Epithelial cell of prostate (primary cell): ENCODE data around the gene ZNF512B.
"Not testable (repeated sequence)": the region's sequence is repeated elsewhere in the genome, so short reads cannot be mapped to it uniquely, and the experiment has no call there.

Experiments
- DNase-seq: peaks from one replicate; pipeline ENCODE4 v3.0.0-alpha.2; 2011; ENCODE audit warnings: low read depth, low spot score
- H3K27ac ChIP-seq: fragments of 450-650 bp; 2 replicates; pipeline ENCODE4 v1.5.1; 2017; ENCODE audit warnings: mild to moderate bottlenecking

ZNF512B gene

GRCh38 chr20:63940472-63941266, 29.1 kb downstream of the ZNF512B start:
- H3K27ac ChIP-seq, result peak overlapping the region; percentile 96
- DNase-seq, result no peak

DNA sequence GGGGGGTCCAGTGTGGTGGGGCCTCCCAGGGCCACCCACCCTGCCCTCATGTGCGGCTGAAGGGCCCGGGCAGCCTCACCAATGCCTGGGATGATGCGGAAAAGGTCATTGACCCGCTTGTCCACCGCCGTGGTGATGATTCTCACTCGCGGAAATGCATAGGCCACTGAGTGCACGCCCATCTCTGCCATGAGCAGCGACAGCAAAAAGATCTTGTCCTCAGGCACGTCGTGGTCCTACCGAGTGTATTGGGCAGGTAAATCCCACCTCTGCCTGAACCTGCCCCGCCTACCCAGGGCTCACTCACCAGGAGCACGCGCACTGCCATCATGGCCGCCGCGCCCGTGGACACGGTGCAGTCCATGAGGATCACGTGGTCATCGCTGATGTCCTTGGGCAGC, 29.7 kb downstream of the ZNF512B start:
- H3K27ac ChIP-seq, result no peak overlapping the region
- DNase-seq, result no peak

DNA sequence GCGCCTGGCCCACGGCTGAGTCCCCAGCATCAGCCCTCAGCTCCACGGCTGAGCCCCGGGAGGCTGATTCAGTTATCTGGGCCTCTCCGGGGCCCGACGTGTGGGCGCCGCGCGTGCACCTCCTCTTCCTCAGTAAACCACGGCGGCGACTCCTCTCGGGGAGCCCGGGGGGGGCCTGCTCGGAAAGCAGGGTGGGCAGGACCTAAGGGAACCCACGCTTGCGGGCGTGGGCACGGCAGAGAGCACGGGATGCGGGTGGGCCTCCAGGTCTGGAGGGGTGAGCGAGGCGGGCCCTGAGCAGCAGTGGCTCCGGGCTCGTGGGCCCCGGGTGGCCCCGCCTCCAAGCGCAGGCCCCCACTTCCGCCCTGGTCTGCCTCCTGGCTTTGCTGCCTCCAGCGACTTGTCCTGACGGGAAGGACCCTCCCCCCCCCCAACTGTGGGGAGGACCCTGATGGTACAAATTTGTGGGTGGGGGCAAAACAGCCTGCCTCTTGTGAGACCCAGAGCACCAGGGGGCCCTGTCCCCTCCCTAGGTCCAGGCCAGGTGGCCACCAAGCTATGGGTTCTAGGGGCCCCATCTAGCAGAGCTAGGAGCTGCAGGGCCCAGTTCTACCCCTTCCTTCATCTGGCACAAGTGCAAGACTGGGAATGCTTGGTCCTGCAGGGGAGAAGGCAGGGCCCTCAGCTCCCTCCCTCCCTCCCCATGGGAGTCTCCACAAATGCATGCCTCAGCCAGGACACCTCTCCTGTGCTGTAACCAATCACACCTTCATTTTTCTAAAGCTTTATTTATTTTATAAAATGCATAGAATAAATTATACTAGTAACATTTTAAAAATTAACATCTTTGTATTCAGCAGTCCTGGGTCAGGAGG, 30.4 kb downstream of the ZNF512B start:
- DNase-seq, result no peak

DNA sequence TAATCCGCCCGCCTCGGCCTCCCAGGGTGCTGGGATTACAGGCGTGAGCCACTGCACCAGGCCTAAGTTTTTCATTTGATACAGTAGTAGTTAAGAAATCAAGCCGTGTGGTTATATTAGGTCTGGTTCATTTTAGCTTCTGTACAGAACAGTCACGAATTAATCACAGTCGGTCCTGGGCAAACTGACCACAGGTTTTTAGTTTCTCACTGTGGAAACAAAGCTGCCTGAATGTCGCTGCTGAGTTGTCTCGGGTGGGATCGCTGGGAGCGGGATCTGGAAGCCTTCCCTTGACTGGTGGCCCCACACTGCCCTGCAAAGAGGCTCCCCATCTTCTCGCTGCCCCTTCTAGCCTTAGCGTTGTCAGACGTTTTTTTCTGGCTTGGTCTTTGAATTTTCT, 32.1 kb downstream of the ZNF512B start:
- DNase-seq, result no peak

More for the DNA sequence above, 30.4 kb downstream of the ZNF512B start:
- no peak overlapping the region for H3K27ac ChIP-seq

GRCh38 chr20:63935447-63935846, 34.3 kb downstream of the ZNF512B start:
- H3K27ac ChIP-seq, result no peak overlapping the region
- no peak for DNase-seq

More for the DNA sequence above, 32.1 kb downstream of the ZNF512B start:
- no peak overlapping the region for H3K27ac ChIP-seq

- no peak for DNase-seq
- H3K27ac ChIP-seq, result no peak overlapping the region
Measured at GRCh38 chr20:63934271-63935068, 35.3 kb downstream of the ZNF512B start.

GRCh38 chr20:63933646-63934045, 36.1 kb downstream of the ZNF512B start:
- H3K27ac ChIP-seq, result no peak overlapping the region
- no peak for DNase-seq

DNA sequence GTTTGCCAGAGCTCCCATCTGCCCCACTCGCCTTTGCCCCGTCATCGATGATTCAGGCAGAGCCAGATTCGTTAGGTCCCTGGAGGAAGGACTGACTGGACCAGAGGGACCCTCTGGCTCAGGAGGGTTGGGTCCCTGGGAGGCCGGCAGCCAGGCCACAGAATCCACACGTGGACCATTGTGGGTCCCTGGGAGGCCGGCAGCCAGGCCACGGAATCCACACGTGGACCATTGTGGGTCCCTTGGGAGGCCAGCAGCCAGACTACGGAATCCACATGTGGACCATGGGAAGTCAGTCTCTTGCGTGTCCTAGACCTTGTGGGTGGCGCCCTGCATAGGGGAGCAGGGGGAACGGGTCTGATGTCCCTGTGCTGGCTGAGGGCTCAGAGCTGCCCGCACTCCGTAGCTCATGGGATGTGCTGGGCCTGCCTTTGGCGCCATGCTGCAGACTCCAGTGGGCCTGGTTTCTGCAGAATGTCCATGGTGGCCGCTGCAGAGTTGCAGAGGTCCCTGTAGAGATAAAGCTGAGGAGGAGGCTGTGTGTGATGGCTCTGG, 37.0 kb downstream of the ZNF512B start:
- no peak overlapping the region for H3K27ac ChIP-seq
- no peak for DNase-seq

DNA sequence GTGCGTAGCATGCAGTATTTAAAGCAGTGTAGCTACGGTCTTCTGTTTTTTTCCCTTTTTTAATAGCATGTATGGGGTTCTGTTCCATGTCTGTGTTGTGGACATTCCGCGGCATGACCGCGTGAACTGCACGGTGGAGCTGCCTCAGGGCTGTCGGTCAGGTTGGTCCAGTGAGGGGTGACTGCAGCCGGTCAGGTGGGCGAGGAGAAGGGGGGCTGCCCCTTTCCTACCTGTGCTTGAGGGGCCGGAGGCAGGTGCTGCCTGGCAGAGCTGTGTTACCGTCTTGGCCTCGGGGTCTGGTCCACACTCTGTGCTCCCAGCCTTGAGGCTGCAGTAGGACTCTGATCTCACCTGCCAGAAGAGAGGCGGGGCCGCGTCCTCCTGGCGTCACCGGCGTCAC, 38.0 kb downstream of the ZNF512B start:
- H3K27ac ChIP-seq, result no peak overlapping the region
- DNase-seq, result no peak

DNA sequence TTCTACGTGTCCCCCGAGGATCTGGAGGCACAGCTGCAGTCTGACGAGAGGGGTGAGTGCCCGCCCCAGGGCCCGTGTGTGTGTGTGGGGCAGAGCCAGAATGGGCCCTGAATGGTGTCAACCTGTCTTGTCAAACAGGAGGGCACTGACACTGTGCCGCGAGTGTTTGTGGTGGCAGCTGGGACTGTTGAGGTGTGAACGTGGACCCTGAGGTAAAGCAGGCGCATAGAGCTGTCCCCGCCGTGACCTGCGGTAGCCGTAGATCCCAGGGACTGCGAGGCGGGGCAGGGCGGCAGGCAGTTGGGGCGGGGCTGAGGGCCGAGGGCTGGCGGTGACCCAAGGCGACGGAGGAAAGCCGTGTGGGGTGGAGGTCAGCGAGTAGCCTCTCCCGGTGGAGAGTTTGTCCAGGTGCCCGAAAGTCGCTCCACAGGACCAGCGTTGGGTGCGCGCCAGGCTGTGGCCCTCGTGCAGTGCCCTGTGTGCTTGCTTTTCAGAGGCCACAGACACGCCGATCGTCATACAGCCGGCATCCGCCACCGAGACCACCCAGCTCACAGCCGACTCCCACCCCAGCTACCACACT, 38.7 kb downstream of the ZNF512B start:
- no peak for DNase-seq
- H3K27ac ChIP-seq, result no peak overlapping the region

DNA sequence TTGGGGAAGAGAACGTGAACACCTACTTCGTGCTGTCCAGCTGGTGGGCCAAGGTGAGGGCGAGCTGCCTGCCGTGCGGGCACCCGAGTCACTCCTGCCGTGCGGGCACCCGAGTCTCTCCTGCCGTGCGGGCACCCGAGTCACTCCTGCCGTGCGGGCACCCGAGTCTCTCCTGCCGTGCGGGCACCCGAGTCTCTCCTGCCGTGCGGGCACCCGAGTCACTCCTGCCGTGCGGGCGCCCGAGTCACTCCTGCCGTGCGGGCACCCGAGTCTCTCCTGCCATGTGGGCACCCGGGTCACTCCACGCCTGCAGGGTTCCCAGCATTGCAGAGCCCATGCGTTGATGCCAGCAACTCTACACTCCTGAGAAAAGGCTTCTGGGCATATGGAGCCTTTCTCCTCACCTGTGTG, 40.3 kb downstream of the ZNF512B start:
- H3K27ac ChIP-seq, DNase-seq: not testable (repeated sequence)

DNA sequence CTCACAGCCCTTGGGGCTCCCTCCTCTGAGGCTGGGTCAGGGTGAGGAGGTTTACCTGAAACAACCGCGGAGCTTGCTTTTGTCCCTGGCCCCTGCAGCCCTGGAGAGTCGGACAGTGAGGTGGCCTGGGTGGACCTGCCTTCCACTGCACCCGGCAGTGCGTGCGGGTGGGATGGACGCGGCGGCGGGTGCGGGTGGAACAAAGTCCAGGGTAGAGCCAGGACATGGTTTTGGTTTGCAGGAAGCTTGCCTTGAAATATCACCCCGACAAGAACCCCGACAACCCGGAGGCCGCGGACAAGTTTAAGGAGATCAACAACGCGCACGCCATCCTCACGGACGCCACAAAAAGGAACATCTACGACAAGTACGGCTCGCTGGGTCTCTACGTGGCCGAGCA, 40.7 kb downstream of the ZNF512B start:
- H3K27ac ChIP-seq, result no peak overlapping the region
- no peak for DNase-seq

DNA sequence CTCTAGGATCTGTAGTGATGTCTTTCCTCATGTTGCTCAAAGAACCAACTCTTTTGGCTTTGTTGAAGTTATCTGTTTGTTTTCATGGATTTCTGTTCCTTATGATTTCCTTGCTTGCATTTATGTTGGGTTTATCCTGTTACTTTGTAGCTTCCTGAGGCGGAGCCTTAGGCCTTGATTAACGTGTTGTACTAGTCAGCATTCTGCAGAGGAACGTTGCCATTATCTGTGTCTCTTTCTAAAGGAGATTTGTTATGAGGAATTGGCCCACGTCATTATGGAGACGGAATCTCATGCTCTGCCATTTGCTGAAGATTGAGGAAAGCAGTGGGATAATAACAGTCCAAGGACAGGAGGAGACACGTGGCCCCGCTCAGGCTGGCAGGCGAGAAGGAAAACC, 43.4 kb downstream of the ZNF512B start:
- H3K27ac ChIP-seq, result no peak overlapping the region
- no peak for DNase-seq

GRCh38 chr20:63924241-63924640, 45.5 kb downstream of the ZNF512B start:
- H3K27ac ChIP-seq, result no peak overlapping the region
- DNase-seq, result no peak

DNA sequence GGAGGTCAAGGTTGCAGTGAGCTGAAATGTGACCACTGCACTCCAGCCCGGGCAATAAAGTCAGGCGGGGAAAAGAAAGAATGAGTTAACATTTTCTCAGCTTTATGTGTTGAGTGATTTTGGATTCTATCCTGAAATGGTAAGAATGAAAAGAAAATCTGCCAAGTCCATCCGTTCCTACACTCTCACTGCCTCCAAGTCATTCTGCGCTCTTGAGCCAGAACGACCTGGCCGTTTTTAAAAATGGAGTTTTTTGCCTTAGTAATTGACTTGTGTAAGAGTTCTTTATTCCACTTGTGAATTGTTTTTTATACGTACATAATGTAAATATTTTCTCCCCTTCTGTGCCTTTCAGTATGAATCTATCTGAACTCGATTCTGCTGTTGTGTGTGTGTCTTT, 46.1 kb downstream of the ZNF512B start:
- H3K27ac ChIP-seq, result no peak overlapping the region
- no peak for DNase-seq

DNA sequence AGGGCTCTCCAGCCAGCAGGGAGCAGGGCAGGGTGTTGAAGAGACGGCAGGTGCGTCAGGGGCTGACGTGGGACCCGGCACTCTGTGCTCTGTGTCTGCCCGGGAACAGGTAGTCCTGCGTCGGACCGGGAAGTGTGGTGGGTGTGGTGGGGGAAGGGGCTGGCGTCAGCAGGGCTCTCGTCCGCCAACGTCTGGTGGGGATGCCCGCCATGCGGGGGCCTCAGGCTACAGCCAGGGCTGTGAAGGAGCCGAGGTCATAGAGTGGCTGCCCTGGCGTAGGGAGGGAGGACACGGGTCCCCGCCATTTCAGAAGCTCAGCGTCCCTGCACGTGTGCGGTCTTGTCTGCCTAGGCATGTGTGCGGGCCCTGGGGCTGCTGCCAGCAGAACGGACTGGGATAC, 49.5 kb downstream of the ZNF512B start:
- DNase-seq, result no peak
- H3K27ac ChIP-seq, result no peak overlapping the region

DNA sequence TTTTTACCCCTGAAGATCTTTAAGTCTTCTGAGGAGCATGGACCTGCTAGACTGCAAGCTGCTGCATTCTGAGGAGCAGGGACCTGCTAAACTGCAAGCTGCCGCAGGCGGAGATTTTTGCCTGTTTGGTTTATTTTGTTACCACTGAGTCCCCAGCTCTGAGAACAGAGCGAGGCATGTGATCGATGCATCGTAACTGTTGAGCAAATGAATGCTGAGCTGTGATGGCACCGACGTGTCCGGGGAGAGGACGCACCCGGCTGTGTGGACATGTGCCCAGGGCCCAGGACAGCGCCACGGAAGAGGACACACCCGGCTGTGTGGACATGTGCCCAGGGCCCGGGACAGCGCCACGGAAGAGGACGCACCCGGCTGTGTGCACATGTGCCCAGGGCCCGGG, 50.6 kb downstream of the ZNF512B start:
- DNase-seq, result no peak
- H3K27ac ChIP-seq, result no peak overlapping the region

DNA sequence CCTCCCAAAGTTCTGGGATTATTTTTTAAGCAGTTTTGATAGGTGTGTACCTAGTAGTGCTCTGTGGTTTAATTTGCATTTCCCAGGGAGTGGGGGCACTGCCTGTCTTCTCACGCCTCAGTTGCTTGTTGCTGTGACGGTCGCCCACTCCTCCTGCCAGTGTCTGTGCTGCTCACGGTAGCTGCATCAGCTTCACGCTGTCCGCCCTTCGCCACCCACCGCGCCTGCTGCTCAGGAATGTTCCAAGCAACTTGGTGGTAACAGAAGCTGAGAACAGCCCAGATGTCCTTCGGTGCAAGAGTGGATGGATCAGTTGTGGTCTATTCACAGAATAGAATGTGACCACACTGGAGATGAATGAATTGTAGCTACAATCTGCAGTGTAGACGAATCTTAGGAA, 51.9 kb downstream of the ZNF512B start:
- H3K27ac ChIP-seq, result no peak overlapping the region
- no peak for DNase-seq

DNA sequence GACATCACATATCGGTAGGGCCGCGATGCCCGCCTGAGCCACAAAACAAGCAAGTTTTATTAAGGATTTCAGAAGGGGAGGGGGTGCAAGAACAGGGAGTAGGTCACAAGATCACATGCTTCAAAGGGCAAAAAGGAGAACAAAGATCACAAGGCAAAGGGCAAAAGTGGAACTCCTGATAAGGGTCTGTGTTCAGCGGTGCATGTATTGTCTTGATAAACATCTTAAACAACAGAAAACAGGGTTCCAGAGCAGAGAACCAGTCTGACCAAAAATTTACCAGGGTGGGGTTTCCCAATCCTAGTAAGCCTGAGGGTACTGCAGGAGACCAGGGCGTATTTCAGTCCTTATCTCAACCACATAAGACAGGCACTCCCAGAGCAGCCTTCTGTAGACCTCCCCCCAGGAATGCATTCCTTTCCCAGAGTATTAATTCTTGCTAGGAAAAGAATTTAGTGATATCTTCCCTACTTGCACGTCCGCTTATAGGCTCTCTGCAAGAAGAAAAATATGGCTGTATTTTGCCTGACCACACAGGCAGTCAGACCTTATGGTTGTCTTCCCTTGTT, 53.3 kb downstream of the ZNF512B start:
- not testable (repeated sequence) for DNase-seq, H3K27ac ChIP-seq

DNA sequence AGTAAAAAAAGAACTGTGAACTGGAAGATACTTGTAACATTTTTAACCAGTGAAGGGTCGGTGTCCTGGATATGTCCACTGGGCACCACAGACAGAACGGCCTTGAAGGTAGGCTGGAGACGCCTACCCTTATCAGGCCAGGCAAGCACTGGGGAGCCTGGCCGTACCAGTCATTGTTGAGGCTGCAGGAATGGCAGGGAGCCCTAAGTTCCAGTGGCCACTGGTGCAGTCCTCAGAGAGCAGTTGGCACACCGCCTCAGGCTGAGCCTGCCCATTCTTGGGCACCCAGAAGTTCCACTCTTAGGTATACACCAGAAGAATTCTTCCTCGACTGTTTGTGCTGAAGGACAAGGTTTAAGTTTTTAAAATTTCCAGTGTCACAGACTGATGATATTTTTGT, 54.3 kb downstream of the ZNF512B start:
- no peak overlapping the region for H3K27ac ChIP-seq
- DNase-seq, result no peak
